22Rv1 (cell line): Measurements from ENCODE around the gene PCGF1.

Experiments
- ZFX ChIP-seq: fragments of 450-650 bp; IDR thresholded peaks from 2 replicates; pipeline ENCODE4 v1.6.1; 2017; ENCODE audit warnings: antibody characterized with exemption, borderline replicate concordance
- TF ChIP-seq, protein P1 (sequence below): fragments of 450-650 bp; IDR thresholded peaks from 2 replicates; pipeline ENCODE4 v1.5.1; 2017; ENCODE audit warnings: mild to moderate bottlenecking

DNA sequence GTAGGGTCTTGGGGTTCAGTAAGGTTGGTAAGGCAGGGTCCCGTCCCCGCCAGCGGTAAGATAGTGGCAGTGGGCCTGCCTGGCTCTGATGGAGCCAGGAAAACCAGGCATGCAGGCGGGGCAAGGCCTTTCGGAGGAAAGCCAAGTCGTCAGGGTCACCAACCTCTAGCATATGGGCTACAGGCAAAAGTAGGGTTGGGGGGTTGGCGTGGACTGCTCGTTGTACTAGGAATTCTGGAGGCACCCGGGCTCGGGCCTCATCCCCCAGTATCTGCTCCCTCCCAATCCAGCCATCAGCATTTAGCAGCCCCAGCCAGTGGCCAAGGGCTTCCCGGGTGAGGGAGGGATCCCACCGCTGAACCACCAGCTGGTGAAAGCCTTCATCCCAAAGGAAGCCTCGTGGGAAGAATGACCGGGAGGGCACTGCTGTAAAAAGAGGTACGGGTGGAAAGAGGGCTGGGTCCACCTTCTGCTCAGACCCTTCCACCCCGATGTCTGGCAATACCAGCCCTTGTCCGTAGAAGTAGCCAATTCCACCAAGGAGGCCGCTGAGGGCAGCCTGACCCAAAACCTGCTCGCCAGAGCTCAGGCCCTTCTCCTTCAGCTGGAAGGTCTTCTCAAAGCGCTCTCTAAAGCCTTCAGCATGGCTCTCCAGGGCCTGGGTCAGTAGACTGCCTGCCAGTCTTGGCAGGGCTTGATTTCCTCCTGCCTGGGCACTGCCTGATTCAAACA, 45.3 kb downstream of the PCGF1 start:
- no peak for TF ChIP-seq ZFX
- TF ChIP-seq, protein P1, sequence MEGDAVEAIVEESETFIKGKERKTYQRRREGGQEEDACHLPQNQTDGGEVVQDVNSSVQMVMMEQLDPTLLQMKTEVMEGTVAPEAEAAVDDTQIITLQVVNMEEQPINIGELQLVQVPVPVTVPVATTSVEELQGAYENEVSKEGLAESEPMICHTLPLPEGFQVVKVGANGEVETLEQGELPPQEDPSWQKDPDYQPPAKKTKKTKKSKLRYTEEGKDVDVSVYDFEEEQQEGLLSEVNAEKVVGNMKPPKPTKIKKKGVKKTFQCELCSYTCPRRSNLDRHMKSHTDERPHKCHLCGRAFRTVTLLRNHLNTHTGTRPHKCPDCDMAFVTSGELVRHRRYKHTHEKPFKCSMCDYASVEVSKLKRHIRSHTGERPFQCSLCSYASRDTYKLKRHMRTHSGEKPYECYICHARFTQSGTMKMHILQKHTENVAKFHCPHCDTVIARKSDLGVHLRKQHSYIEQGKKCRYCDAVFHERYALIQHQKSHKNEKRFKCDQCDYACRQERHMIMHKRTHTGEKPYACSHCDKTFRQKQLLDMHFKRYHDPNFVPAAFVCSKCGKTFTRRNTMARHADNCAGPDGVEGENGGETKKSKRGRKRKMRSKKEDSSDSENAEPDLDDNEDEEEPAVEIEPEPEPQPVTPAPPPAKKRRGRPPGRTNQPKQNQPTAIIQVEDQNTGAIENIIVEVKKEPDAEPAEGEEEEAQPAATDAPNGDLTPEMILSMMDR: no peak
